NCI-H2196 treated with DMSO at 0.1 percent for 48 hours (cell line): Measurements from ENCODE around the gene CCDC198.

ENCODE experiments used
- DNase-seq: peaks from one replicate; lab custom pipeline; 2025; ENCODE audit not compliant: unreplicated experiment; lab: John Stamatoyannopoulos, UW

Gene CCDC198

DNA sequence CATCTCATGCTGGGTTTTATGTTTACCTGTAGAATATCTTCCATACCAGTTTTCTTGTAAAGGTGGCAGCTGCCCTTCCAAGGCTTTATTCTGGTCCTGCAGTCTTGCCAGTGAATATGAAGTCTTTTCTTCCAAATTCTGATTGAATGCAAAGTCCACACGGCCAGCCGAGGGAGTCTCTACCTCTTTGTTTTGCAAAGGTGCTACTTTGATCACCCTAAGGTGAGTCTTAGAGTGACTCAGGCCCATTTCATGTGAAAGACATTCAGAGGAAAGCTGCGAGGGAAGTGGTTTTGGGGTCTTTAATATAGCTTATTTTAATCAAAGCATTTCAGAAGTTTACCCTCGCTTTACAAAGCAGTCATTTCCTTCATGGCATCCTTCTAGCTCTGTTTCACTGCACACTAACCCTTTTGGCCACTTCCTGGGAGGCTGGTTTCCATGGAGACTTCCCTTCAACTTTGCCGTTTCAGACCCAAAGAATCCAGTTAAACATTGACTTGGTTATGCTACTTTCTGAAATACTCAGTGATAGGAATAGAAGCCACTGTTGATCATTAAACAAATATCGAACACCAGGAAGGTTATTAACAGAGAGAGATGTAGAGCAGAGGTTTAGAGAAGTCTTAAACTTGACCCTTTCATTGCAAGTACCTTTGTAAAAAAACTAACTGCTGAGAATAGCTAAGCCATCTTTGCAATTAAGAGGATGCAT is at the start of gene CCDC198:
Gene CCDC198 (minus strand): TSS at position 391 of the 715 bp plus-strand sequence. CDS start 142 bp downstream, at position 249.
- no peak for DNase-seq

- DNase-seq = no peak
Measured at GRCh38 chr14:57533214-57533613, 39.6 kb upstream of the CCDC198 start.

GRCh38 chr14:57530571-57530970 is 36.9 kb upstream of the CCDC198 start:
- DNase-seq = no peak

GRCh38 chr14:57526942-57527341 is 33.3 kb upstream of the CCDC198 start:
- no peak for DNase-seq

DNA sequence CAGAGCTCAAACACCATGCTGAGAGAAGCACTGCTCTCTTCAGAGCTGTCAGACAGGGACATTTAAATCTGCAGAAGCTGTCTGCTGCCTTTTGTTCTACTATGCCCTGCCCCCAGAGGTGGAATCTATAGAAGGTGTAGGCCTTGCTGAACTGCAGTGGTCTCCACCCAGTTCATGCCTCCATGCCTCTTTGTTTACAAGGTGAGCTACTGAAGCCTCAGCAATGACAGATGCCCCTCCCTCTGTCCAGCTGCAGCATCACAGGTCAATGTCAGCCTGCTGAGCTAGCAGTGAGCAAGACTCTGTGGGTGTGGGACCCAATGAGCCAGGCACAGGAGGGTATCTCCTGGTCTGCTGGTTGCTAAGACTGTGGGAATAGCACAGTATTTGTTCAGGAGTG is 25.4 kb upstream of the CCDC198 start:
- no peak for DNase-seq

- no peak for DNase-seq
Measured at GRCh38 chr14:57512220-57512619, 18.6 kb upstream of the CCDC198 start.

GRCh38 chr14:57508756-57509155 is 15.1 kb upstream of the CCDC198 start:
- DNase-seq = no peak

GRCh38 chr14:57502586-57503254 is 9.1 kb upstream of the CCDC198 start:
- DNase-seq = no peak

DNA sequence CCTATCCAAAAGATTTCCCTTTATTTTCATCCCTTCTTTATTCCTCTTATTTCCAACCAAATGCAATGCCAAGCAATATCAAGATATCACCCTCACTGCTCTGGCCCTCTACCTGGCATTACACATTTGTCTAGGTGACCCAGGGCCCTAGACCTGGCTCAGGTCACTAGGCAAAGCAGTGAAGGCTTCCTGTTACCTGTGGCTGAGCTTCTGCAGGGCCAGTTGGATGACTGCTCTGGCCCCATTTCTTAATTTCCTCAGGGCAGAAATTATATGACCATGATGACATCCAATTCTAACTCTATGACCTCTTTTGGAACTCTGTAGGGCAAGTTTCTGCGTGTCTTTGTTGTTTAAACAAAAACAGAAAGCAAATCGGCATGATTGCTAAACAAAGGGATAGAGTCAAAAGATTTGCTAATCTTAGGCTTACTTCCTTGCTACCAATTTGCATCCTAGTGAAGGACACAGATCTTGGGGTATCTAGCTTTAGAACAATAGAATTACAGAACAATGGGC is 7.4 kb upstream of the CCDC198 start:
- no peak for DNase-seq

DNA sequence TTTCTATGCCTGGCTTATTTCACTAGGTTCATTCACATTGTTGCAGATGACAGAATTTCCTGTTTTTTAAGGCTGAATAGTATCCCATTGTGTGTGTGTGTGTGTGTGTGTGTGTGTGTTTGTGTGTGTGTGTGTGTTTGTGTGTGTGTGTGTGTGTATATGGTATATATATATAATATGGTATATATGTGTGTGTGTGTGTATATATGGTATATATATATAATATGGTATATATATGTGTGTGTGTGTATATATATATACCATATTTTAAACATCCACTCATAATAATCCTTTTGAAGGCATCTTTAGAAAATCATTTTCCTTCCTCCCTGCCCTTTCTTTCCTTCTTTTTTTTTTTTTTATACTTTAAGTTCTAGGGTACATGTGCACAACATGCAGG is 5.0 kb upstream of the CCDC198 start:
- no peak for DNase-seq

GRCh38 chr14:57498035-57498434 is 4.4 kb upstream of the CCDC198 start:
- no peak for DNase-seq

DNA sequence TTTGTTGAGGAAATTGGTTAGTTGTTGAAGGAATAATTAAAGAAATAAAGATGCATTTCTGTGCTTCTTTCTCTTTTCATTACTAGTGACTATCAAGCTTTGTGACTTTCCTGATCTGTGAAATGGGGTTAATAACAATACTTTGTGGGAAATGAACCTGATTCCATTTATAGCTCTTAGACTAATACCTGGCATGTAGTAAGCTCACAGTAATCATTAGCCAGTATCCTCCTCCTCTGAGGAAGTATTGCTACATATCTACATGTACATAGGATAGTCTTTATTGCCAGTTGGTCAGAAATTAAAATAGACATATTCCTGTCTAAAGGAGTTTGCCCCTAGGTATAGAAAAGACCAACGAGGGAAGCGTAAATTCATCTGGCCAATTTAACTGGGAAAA is 1.8 kb upstream of the CCDC198 start:
- no peak for DNase-seq

GRCh38 chr14:57492859-57493258 is 798 bp downstream of the CCDC198 start:
- DNase-seq = no peak

- no peak for DNase-seq
Measured at GRCh38 chr14:57491640-57492039, 2.0 kb downstream of the CCDC198 start.

- no peak for DNase-seq
Measured at GRCh38 chr14:57487771-57488170, 5.9 kb downstream of the CCDC198 start.

- DNase-seq = peak; percentile 44
Measured at GRCh38 chr14:57486767-57487379, 6.8 kb downstream of the CCDC198 start.

- DNase-seq = no peak
Measured at GRCh38 chr14:57485635-57486034, 8.0 kb downstream of the CCDC198 start.

DNA sequence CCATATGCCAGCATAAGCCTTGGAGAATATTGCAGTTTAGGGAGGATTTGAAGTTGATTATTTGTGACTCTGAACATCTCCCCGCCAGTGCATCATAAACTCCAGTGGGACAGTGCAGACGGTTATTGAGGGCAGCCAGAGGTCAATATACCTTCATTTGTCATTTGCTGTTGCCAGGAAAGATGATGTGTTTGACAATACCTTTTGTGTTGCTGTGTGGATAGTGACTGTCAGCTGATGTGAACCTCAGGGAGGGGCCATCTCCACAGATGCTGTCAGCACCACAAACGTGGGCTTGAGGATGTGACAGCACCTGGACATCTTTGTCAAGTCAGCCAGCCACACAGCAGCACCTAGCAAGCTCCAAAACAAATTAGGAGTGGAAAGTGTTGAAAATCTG is 11.5 kb downstream of the CCDC198 start:
- no peak for DNase-seq

- no peak for DNase-seq
Measured at GRCh38 chr14:57480051-57480450, 13.6 kb downstream of the CCDC198 start.

DNA sequence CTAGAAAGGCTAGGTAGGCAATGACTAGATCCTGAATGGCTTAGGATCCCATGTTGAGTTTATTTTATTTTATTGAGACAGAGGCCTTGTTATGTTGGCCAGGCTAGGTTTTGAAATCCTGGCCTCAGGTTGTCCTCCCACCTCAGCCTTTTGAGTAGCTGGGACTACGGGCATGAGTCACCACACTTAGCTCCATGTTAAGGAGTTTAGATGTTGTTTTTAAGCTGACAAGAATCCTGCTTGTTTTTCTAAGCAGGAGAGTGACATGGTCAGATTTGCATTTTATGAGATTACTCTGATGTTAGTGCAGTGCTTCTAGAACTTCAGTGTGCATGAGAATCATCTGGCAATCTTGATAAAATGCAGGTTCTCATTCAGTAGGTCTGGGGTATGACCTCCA is 14.5 kb downstream of the CCDC198 start:
- no peak for DNase-seq

DNA sequence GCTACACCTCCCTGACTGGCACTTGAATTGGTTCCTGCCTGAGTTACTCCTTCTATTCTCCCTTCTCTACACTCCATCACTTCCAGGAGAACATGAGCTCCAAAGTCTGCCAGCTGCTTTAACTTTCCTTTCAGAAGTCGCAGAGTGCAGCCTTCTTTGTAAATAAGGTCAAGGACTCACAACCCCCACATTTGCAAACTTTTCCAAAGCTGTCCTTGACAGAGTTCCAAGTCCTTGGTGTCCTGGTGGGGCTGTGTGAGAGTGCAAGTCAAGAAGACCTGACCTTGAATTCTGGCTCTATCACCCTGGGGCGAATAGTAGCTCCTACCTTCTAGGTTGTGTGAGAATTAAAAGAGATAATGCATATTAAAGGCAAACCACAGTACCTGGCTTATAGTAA is 15.6 kb downstream of the CCDC198 start:
- DNase-seq = no peak

GRCh38 chr14:57470909-57471308 is 22.7 kb downstream of the CCDC198 start:
- no peak for DNase-seq
